ENCODE data around the gene EDEM3.
"Not testable (repeated sequence)": the region's sequence is repeated elsewhere in the genome, so short reads cannot be mapped to it uniquely, and the experiment has no call there.

Gene EDEM3

GRCh38 chr1:184767591-184767990 lies 12.9 kb upstream of the EDEM3 start:
- DNase-seq = no peak

- no peak for DNase-seq
Observed at GRCh38 chr1:184764483-184764882, 9.8 kb upstream of the EDEM3 start.

GRCh38 chr1:184763520-184763919 lies 8.9 kb upstream of the EDEM3 start:
- DNase-seq = not testable (repeated sequence)

GRCh38 chr1:184761969-184762485 lies 7.4 kb upstream of the EDEM3 start:
- no peak for DNase-seq

- no peak for DNase-seq
Observed at GRCh38 chr1:184759651-184760050, 5.0 kb upstream of the EDEM3 start.

- no peak for DNase-seq
Observed at GRCh38 chr1:184759112-184759511, 4.5 kb upstream of the EDEM3 start.

GRCh38 chr1:184757891-184758290 lies 3.2 kb upstream of the EDEM3 start:
- DNase-seq = no peak

GRCh38 chr1:184757406-184757805 lies 2.7 kb upstream of the EDEM3 start:
- no peak for DNase-seq

- DNase-seq = peak in 1 of 2 experiments; percentile 13
Observed at GRCh38 chr1:184755226-184756065, 788 bp upstream of the EDEM3 start.

GRCh38 chr1:184753608-184754475 lies 816 bp downstream of the EDEM3 start:
- DNase-seq = peak; percentile 20 to 23

GRCh38 chr1:184753117-184753516 lies 1.5 kb downstream of the EDEM3 start:
- DNase-seq = no peak

- no peak for DNase-seq
Observed at GRCh38 chr1:184752656-184753055, 2.0 kb downstream of the EDEM3 start.

- DNase-seq = no peak
Observed at GRCh38 chr1:184748740-184749139, 5.9 kb downstream of the EDEM3 start.

GRCh38 chr1:184747089-184747955 lies 7.3 kb downstream of the EDEM3 start:
- no peak for DNase-seq

- no peak for DNase-seq
Observed at GRCh38 chr1:184745929-184746638, 8.6 kb downstream of the EDEM3 start.

- DNase-seq = no peak
Observed at GRCh38 chr1:184745110-184745509, 9.5 kb downstream of the EDEM3 start.

- no peak for DNase-seq
Observed at GRCh38 chr1:184743062-184743756, 11.4 kb downstream of the EDEM3 start.

GRCh38 chr1:184740344-184740743 lies 14.3 kb downstream of the EDEM3 start:
- no peak for DNase-seq

GRCh38 chr1:184739796-184740195 lies 14.9 kb downstream of the EDEM3 start:
- DNase-seq = no peak

GRCh38 chr1:184739070-184739469 lies 15.6 kb downstream of the EDEM3 start:
- DNase-seq = no peak

- no peak for DNase-seq
Observed at GRCh38 chr1:184734980-184735379, 19.7 kb downstream of the EDEM3 start.

All from activated CD4-positive, alpha-beta T cell treated with anti-CD3 and anti-CD28 coated beads, Interleukin-2, amount 50 U/mL, for 4 hours (primary cell).